ENCODE measurements around the gene SYCE3.

The SYCE3 gene

GRCh38 chr22:50576070-50576469 lies 13.4 kb upstream of the SYCE3 start:
- DNase-seq (ENCODE audit: low spot score): no peak

- no peak for DNase-seq (ENCODE audit: low spot score)
Measured at GRCh38 chr22:50575426-50575941, 12.8 kb upstream of the SYCE3 start.

GRCh38 chr22:50574383-50574755 lies 11.7 kb upstream of the SYCE3 start:
- DNase-seq (ENCODE audit: low spot score): no peak

- no peak for DNase-seq (ENCODE audit: low spot score)
Measured at GRCh38 chr22:50573491-50574382, 11.0 kb upstream of the SYCE3 start.

- no peak for DNase-seq (ENCODE audit: low spot score)
Measured at GRCh38 chr22:50572965-50573364, 10.2 kb upstream of the SYCE3 start.

GRCh38 chr22:50571264-50572175 lies 8.8 kb upstream of the SYCE3 start:
- no peak for DNase-seq (ENCODE audit: low spot score)

GRCh38 chr22:50570861-50571260 lies 8.1 kb upstream of the SYCE3 start:
- no peak for DNase-seq (ENCODE audit: low spot score)

- no peak for DNase-seq (ENCODE audit: low spot score)
Measured at GRCh38 chr22:50569896-50570535, 7.3 kb upstream of the SYCE3 start.

- DNase-seq (ENCODE audit: low spot score): no peak
Measured at GRCh38 chr22:50569041-50569459, 6.3 kb upstream of the SYCE3 start.

GRCh38 chr22:50568626-50569025 lies 5.9 kb upstream of the SYCE3 start:
- no peak for DNase-seq (ENCODE audit: low spot score)

- no peak for DNase-seq (ENCODE audit: low spot score)
Measured at GRCh38 chr22:50567721-50568252, 5.1 kb upstream of the SYCE3 start.

GRCh38 chr22:50564289-50564688 lies 1.6 kb upstream of the SYCE3 start:
- no peak for DNase-seq (ENCODE audit: low spot score)

GRCh38 chr22:50563413-50564160 lies 868 bp upstream of the SYCE3 start:
- no peak for DNase-seq (ENCODE audit: low spot score)

GRCh38 chr22:50561401-50562358 lies 1.0 kb downstream of the SYCE3 start:
- no peak for DNase-seq (ENCODE audit: low spot score)

- DNase-seq (ENCODE audit: low spot score): no peak
Measured at GRCh38 chr22:50560034-50560433, 2.7 kb downstream of the SYCE3 start.

- DNase-seq (ENCODE audit: low spot score): no peak
Measured at GRCh38 chr22:50556703-50557102, 6.0 kb downstream of the SYCE3 start.

- no peak for DNase-seq (ENCODE audit: low spot score)
Measured at GRCh38 chr22:50553310-50553709, 9.4 kb downstream of the SYCE3 start.

- DNase-seq (ENCODE audit: low spot score): no peak
Measured at GRCh38 chr22:50551160-50551752, 11.5 kb downstream of the SYCE3 start.

- DNase-seq (ENCODE audit: low spot score): no peak
Measured at GRCh38 chr22:50550395-50550794, 12.3 kb downstream of the SYCE3 start.
